Breast epithelium (tissue), 4 donors: ENCODE results near the gene ZC3H4. TPM values are rescaled to one million over a fixed set of nuclear protein-coding genes. Genes with fewer than 3 reads are reported as not detected.
A peak's percentile ranks its signal among the peaks of the same experiment; 100 is the strongest.

Source experiments
- DNase-seq, 2 donors: peaks; one replicate each; pipeline ENCODE4 v3.0.0-alpha.2; 2019; ENCODE audit warnings: low spot score in 2 of 2
- H3K27ac ChIP-seq, 2 donors: fragments of 200-600 bp; sonication (generic) in 1 of 2; one replicate each; pipeline ENCODE4 v1.5.1; 2016 to 2019; ENCODE audit warnings: mild to moderate bottlenecking in 1 of 2
- H3K27me3 ChIP-seq, 2 donors: fragments of 200-600 bp; sonication (generic) in 1 of 2; one replicate each; pipeline versions ENCODE4 v1.5.1 to v1.6.0; 2017 to 2019; ENCODE audit warnings: control low read depth in 1 of 2, mild to moderate bottlenecking in 1 of 2
- H3K36me3 ChIP-seq: fragments of 200-600 bp; one replicate; pipeline ENCODE4 v1.5.1; 2019
- H3K4me1 ChIP-seq, 2 donors: fragments of 200-600 bp; sonication (generic); one replicate each; pipeline ENCODE4 v1.5.1; 2016 to 2019; ENCODE audit warnings: control low read depth in 1 of 2
- H3K4me3 ChIP-seq, 3 donors: fragments of 200-600 bp; sonication (generic); 1 replicate in 2 of 3; 2 replicates in 1 of 3; pipeline ENCODE4 v1.5.1; 2016 to 2019; ENCODE audit warnings: mild to moderate bottlenecking in 3 of 3, moderate library complexity in 2 of 3
- H3K9me3 ChIP-seq, 2 donors: fragments of 200-600 bp; sonication (generic) in 1 of 2; one replicate each; pipeline ENCODE4 v1.5.1; 2016 to 2019; ENCODE audit warnings: control low read depth in 1 of 2
- CTCF ChIP-seq, 3 donors: fragments of 450-650 bp; IDR thresholded peaks; one replicate each; pipeline ENCODE4 v1.5.1; 2016 to 2017; ENCODE audit warnings: antibody characterized with exemption in 3 of 3, mild to moderate bottlenecking in 3 of 3, moderate library complexity in 3 of 3
- POLR2A ChIP-seq: fragments of 450-650 bp; IDR thresholded peaks from one replicate; pipeline ENCODE4 v1.6.1; 2016; ENCODE audit warnings: antibody characterized with exemption, mild to moderate bottlenecking, moderate library complexity
- POLR2AphosphoS5 ChIP-seq, 3 donors: sonication (generic); formaldehyde crosslinking; IDR thresholded peaks; one replicate each; pipeline ENCODE4 v1.6.1; 2017; ENCODE audit warnings: antibody characterized with exemption in 3 of 3
- intact Hi-C: fragments of 100-400 bp; cut with DNase I; formaldehyde crosslinking; loops from one replicate; pipeline ENCODE4 v1.15.1; 2023; ENCODE audit warnings: low total_unique reads
- total RNA-seq, 3 donors: library from RNA; depleted of rRNA; stranded (reverse); fragments of >200 nt; gene quantifications; one replicate each; pipeline ENCODE4 v1.1.0, GENCODE V29; 2016

ZC3H4 gene
- total RNA-seq, 3 donors from 2014 or later: 17.7 to 23.4 (median 19.5) TPM

DNA sequence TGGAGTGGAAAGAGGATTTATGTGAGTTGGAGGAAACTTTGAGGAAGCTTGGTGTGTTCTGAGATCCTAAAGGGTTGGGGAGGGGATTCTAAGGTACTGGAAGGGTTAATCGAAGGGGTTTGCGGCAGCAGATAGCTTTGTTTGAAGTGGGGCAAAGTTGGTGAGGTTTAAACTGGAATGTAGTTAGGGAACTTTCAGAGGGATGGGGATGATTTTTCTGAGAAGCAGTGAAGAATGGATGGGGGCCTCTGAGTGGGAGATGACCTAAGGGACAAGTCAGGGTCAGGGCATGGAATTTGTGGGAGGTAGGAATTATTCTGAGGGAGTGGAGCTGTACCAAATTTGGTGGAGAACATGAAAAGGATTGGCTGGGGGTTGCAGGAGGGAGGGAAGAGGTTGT lies 21.0 kb upstream of the ZC3H4 start:
- intact Hi-C loops: no loop called here
- peaks cover 0 to 3% of the 10 kb centered on the region in 2 donors for H3K4me1 ChIP-seq
- no peak overlapping the region for H3K27ac ChIP-seq
- H3K4me3 ChIP-seq: no peak overlapping the region
- no peaks in the 10 kb centered on the region for H3K9me3 ChIP-seq
- H3K27me3 ChIP-seq: no peaks in the 10 kb centered on the region
- no peaks in the 10 kb centered on the region for H3K36me3 ChIP-seq
- no peak for TF ChIP-seq POLR2A
- no peak for TF ChIP-seq CTCF (IDR thresholded peaks at IDR 0.05)
- no peak for DNase-seq

GRCh38 chr19:47133021-47133471 lies 19.5 kb upstream of the ZC3H4 start:
- H3K4me1 ChIP-seq: peaks cover 0 to 3% of the 10 kb centered on the region in 2 donors
- H3K27me3 ChIP-seq: no peaks in the 10 kb centered on the region
- H3K4me3 ChIP-seq: no peak overlapping the region
- H3K27ac ChIP-seq: no peak overlapping the region
- H3K9me3 ChIP-seq: no peaks in the 10 kb centered on the region
- intact Hi-C loops: no loop called here
- H3K36me3 ChIP-seq: no peaks in the 10 kb centered on the region
- DNase-seq: no peak
- TF ChIP-seq POLR2AphosphoS5 (IDR thresholded peaks at IDR 0.05): no peak
- no peak for TF ChIP-seq POLR2A
- no peak for TF ChIP-seq CTCF (IDR thresholded peaks at IDR 0.05)

DNA sequence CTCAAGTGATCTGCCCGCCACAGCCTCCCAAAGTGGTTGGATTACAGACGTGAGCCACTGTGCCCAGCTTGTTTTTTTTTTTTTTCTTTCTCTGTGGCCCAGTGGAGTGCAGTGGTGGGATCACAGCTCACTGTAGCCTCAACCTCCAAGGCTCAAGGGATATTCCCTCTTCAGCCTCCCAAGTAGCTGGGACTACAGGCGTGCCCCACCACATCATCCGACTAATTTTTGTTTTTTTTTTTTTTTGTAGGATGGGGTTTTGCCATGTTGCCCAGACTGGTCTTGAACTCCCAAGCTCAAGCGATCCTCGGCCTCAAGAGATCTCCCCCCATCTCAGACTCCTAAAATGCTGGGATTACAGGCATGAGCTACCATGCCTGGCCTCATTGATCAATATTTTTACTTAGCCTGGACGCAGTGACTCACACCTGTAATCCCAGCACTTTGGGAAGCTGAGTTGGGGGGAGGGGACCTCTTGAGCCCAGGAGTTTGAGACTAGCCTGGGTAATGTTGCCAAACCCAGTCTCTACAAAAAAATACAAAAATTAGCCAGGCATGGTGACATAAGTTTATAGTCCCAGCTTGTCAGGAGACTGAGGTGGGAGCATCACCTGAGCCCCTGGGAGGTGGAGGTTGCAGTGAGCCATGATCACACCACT lies 18.7 kb upstream of the ZC3H4 start:
- intact Hi-C loops: no loop called here
- no peak for DNase-seq
- Histone ChIP-seq H3K27ac (no peak overlapping the region), H3K4me3 (peak overlapping the region in 1 of 3 donors; percentile 78), H3K9me3 (no peaks in the 10 kb centered on the region), H3K27me3 (no peaks in the 10 kb centered on the region), H3K36me3 (no peaks in the 10 kb centered on the region), H3K4me1 (peaks cover 0 to 3% of the 10 kb centered on the region in 2 donors)
- TF ChIP-seq CTCF (IDR thresholded peaks at IDR 0.05) (no peak), POLR2AphosphoS5 (IDR thresholded peaks at IDR 0.05) (no peak), POLR2A (no peak)

GRCh38 chr19:47130589-47131227 lies 17.1 kb upstream of the ZC3H4 start, which contains the start of gene SAE1:
SAE1 (plus strand) TSS chr19:47130835; CDS start chr19:47130931, 96 bp downstream.
- intact Hi-C loops: no loop called here
- TF ChIP-seq POLR2AphosphoS5 (IDR thresholded peaks at IDR 0.05) (peak; percentile 53 to 63 (median 55)), POLR2A (peak; percentile 61), CTCF (IDR thresholded peaks at IDR 0.05) (peak in 2 of 3 donors; percentile 23 to 40)
- H3K27ac ChIP-seq: peak within 1 kb of the TSS; percentile 87 to 90
- peak within 1 kb of the TSS; percentile 78 to 85 (median 80) for H3K4me3 ChIP-seq
- no peaks in the 10 kb centered on the region for H3K9me3 ChIP-seq
- peaks cover 0 to 3% of the 10 kb centered on the region in 2 donors for H3K4me1 ChIP-seq
- peak; percentile 89 to 93 for DNase-seq
- H3K27me3 ChIP-seq: no peaks in the 10 kb centered on the region
- no peaks in the 10 kb centered on the region for H3K36me3 ChIP-seq

GRCh38 chr19:47130120-47130588 lies 16.6 kb upstream of the ZC3H4 start:
- DNase-seq: no peak
- intact Hi-C loops: no loop called here
- H3K4me1 ChIP-seq: peaks cover 0 to 3% of the 10 kb centered on the region in 2 donors
- no peaks in the 10 kb centered on the region for H3K36me3 ChIP-seq
- H3K27ac ChIP-seq: peak overlapping the region; percentile 87 to 90
- TF ChIP-seq POLR2A (no peak), CTCF (IDR thresholded peaks at IDR 0.05) (no peak), POLR2AphosphoS5 (IDR thresholded peaks at IDR 0.05) (no peak)
- H3K4me3 ChIP-seq: peak overlapping the region in 2 of 3 donors; percentile 78 to 85
- H3K9me3 ChIP-seq: no peaks in the 10 kb centered on the region
- no peaks in the 10 kb centered on the region for H3K27me3 ChIP-seq
